Skin of body (tissue), 2 donors: ENCODE measurements around the gene SLC44A4. TPM values are rescaled to one million over a fixed set of nuclear protein-coding genes. Genes with fewer than 3 reads are reported as not detected.

Source experiments
- DNase-seq: peaks from one replicate; lab custom pipeline; 2025; lab: John Stamatoyannopoulos, UW
- total RNA-seq: library from RNA; depleted of rRNA; stranded (reverse); fragments of >200 nt; gene quantifications from one replicate; pipeline ENCODE4 v1.2.3, GENCODE V29; 2014

SLC44A4 gene
- total RNA-seq, 1 donor from 2014 or later: 0.10 TPM

GRCh38 chr6:31901415-31901952 lies 22.7 kb upstream of the SLC44A4 start:
- DNase-seq: no peak

- DNase-seq: no peak
These were observed 22.2 kb upstream of the SLC44A4 start for GRCh38 chr6:31900917-31901414.

GRCh38 chr6:31899882-31900722 lies 21.3 kb upstream of the SLC44A4 start:
- DNase-seq: no peak

- no peak for DNase-seq
These were observed 20.4 kb upstream of the SLC44A4 start for GRCh38 chr6:31899215-31899614.

- no peak for DNase-seq
These were observed 19.7 kb upstream of the SLC44A4 start for GRCh38 chr6:31898383-31899011.

GRCh38 chr6:31897612-31898382 lies 19.0 kb upstream of the SLC44A4 start, which contains the start of gene EHMT2:
TSS of gene EHMT2 (minus strand) at chr6:31897698. CDS start at chr6:31897677, 21 bp downstream.
- DNase-seq: peak; percentile 79

GRCh38 chr6:31896856-31897611 lies 18.2 kb upstream of the SLC44A4 start:
- DNase-seq: no peak

GRCh38 chr6:31896493-31896855 lies 17.7 kb upstream of the SLC44A4 start:
- no peak for DNase-seq

GRCh38 chr6:31892821-31893220 lies 14.0 kb upstream of the SLC44A4 start:
- no peak for DNase-seq

GRCh38 chr6:31889331-31889972 lies 10.7 kb upstream of the SLC44A4 start:
- no peak for DNase-seq

GRCh38 chr6:31888276-31889258 lies 9.8 kb upstream of the SLC44A4 start:
- DNase-seq: no peak

- DNase-seq: no peak
These were observed 8.6 kb upstream of the SLC44A4 start for GRCh38 chr6:31887173-31888007.

- no peak for DNase-seq
These were observed 7.8 kb upstream of the SLC44A4 start for GRCh38 chr6:31886541-31886991.

- no peak for DNase-seq
These were observed 5.8 kb upstream of the SLC44A4 start for GRCh38 chr6:31884528-31885035.

- no peak for DNase-seq
These were observed 4.9 kb upstream of the SLC44A4 start for GRCh38 chr6:31883676-31884075.

GRCh38 chr6:31882344-31882743 lies 3.5 kb upstream of the SLC44A4 start:
- no peak for DNase-seq

- DNase-seq: no peak
These were observed 2.5 kb upstream of the SLC44A4 start for GRCh38 chr6:31881136-31881859.
